ENCODE results near the gene TMEM163. TPM values are rescaled to one million over a fixed set of nuclear protein-coding genes. Genes with fewer than 3 reads are reported as not detected.

The TMEM163 gene
- polyA plus RNA-seq, 3 donors: 0.01 TPM; not detected in 2

DNA sequence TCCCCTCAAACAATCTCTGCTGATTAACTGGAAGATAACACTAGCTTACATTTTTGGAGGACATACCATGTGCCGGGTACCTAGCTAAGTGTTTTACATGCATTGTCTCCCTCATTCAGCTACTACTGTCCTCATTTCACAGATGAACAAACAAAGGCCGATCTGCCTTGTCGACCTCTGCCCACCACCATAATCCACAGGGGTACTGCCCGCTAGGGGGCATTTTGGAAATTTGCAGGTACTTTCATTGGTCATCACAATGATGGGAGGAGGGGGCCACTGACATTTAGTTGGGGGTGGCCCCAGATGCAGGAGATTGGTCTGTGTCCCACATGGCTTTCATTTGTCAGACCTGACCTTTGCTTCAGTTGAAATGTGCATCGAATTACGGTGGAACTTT, 3.9 kb upstream of the TMEM163 start:
- Histone ChIP-seq H3K9me3 (replicated peaks in 1 of 2; ENCODE audit: control insufficient read depth in 1 of 2, insufficient read depth in 1 of 2, low read length in 2 of 2) (peaks cover 0 to 14% of the 10 kb centered on the region in 2 donors), H3K9ac (ENCODE audit: insufficient read depth, low read length, poor library complexity, severe bottlenecking) (no peak overlapping the region), H3K27ac (ENCODE audit: low read depth in 1 of 2, low read length in 2 of 2) (no peak overlapping the region), H2AFZ (ENCODE audit: insufficient read depth, low read depth, low read length, poor library complexity, severe bottlenecking) (no peak overlapping the region), H4K20me1 (ENCODE audit: insufficient read depth, low read length) (no peaks in the 10 kb centered on the region), H3K27me3 (ENCODE audit: control insufficient read depth in 2 of 2, insufficient read depth in 2 of 2, low read length in 2 of 2) (peaks cover 40 to 52% of the 10 kb centered on the region in 2 donors), H3K4me2 (replicated peaks; ENCODE audit: extremely low read depth, low read length, poor library complexity, severe bottlenecking) (no peak overlapping the region), H3K4me1 (ENCODE audit: control insufficient read depth in 1 of 2, insufficient read depth in 2 of 2, low read length in 2 of 2) (peaks cover 11 to 14% of the 10 kb centered on the region in 2 donors), H3K79me2 (ENCODE audit: insufficient read depth, low read length) (no peaks in the 10 kb centered on the region), H3K36me3 (replicated peaks in 1 of 2; ENCODE audit: control insufficient read depth in 1 of 2, insufficient read depth in 2 of 2, low read length in 2 of 2) (no peaks in the 10 kb centered on the region), H3K4me3 (replicated peaks in 1 of 3; ENCODE audit: low read depth in 2 of 3, low read length in 3 of 3) (no peak overlapping the region)
- Mint-ChIP-seq H3K27ac (no peak overlapping the region), H3K4me1 (peaks cover 8% of the 10 kb centered on the region), H3K4me3 (peak overlapping the region in 1 of 2 donors; percentile 57), H3K9me3 (peaks cover 0 to 10% (median 3%) of the 10 kb centered on the region in 7 donors), H3K36me3 (peaks cover 0 to 9% of the 10 kb centered on the region in 2 donors), H3K27me3 (ENCODE audit: low read depth in 3 of 3) (peaks cover 39 to 54% (median 45%) of the 10 kb centered on the region in 3 donors)
- 100% methylated on average over 1 of the region's 6 CpGs for WGBS (ENCODE audit: insufficient coverage)
- intact Hi-C loops (cut with micrococcal nuclease): loop anchor here in 1 of 2 donors (10.0 kb wide), 1 partner anchor 52 kb away; no protein-coding TSS in a partner anchor
- TF ChIP-seq, protein P1, sequence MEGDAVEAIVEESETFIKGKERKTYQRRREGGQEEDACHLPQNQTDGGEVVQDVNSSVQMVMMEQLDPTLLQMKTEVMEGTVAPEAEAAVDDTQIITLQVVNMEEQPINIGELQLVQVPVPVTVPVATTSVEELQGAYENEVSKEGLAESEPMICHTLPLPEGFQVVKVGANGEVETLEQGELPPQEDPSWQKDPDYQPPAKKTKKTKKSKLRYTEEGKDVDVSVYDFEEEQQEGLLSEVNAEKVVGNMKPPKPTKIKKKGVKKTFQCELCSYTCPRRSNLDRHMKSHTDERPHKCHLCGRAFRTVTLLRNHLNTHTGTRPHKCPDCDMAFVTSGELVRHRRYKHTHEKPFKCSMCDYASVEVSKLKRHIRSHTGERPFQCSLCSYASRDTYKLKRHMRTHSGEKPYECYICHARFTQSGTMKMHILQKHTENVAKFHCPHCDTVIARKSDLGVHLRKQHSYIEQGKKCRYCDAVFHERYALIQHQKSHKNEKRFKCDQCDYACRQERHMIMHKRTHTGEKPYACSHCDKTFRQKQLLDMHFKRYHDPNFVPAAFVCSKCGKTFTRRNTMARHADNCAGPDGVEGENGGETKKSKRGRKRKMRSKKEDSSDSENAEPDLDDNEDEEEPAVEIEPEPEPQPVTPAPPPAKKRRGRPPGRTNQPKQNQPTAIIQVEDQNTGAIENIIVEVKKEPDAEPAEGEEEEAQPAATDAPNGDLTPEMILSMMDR (IDR thresholded peaks at IDR 0.05): no peak
- DNase-seq: no peak

- H3K36me3 Mint-ChIP-seq: peaks cover 0 to 14% of the 10 kb centered on the region in 2 donors
- H3K27me3 ChIP-seq (ENCODE audit: control insufficient read depth in 2 of 2, insufficient read depth in 2 of 2, low read length in 2 of 2): peaks cover 51 to 61% of the 10 kb centered on the region in 2 donors
- no peak overlapping the region for H2AFZ ChIP-seq (ENCODE audit: insufficient read depth, low read depth, low read length, poor library complexity, severe bottlenecking)
- peaks cover 51 to 61% (median 53%) of the 10 kb centered on the region in 3 donors for H3K27me3 Mint-ChIP-seq (ENCODE audit: low read depth in 3 of 3)
- H3K9ac ChIP-seq (ENCODE audit: insufficient read depth, low read length, poor library complexity, severe bottlenecking): no peak overlapping the region
- H3K79me2 ChIP-seq (ENCODE audit: insufficient read depth, low read length): no peaks in the 10 kb centered on the region
- peaks cover 14 to 17% of the 10 kb centered on the region in 2 donors for H3K4me1 ChIP-seq (ENCODE audit: control insufficient read depth in 1 of 2, insufficient read depth in 2 of 2, low read length in 2 of 2)
- no peak overlapping the region for H3K27ac Mint-ChIP-seq
- intact Hi-C loops (cut with micrococcal nuclease): loop anchor here in 1 of 2 donors (10.0 kb wide), 1 partner anchor 53 kb away; no protein-coding TSS in a partner anchor
- 95% methylated on average over 4 of the region's 4 CpGs for WGBS (ENCODE audit: insufficient coverage)
- no peak overlapping the region for H3K4me2 ChIP-seq (replicated peaks; ENCODE audit: extremely low read depth, low read length, poor library complexity, severe bottlenecking)
- peak overlapping the region in 1 of 2 donors; percentile 86 for H3K4me3 Mint-ChIP-seq
- no peak for DNase-seq
- peaks cover 0 to 20% of the 10 kb centered on the region in 2 donors for H3K9me3 ChIP-seq (replicated peaks in 1 of 2; ENCODE audit: control insufficient read depth in 1 of 2, insufficient read depth in 1 of 2, low read length in 2 of 2)
- H3K4me3 ChIP-seq (replicated peaks in 1 of 3; ENCODE audit: low read depth in 2 of 3, low read length in 3 of 3): no peak overlapping the region
- H3K9me3 Mint-ChIP-seq: peaks cover 0 to 13% (median 4%) of the 10 kb centered on the region in 7 donors
- H3K36me3 ChIP-seq (replicated peaks in 1 of 2; ENCODE audit: control insufficient read depth in 1 of 2, insufficient read depth in 2 of 2, low read length in 2 of 2): no peaks in the 10 kb centered on the region
- peaks cover 10% of the 10 kb centered on the region for H3K4me1 Mint-ChIP-seq
- H4K20me1 ChIP-seq (ENCODE audit: insufficient read depth, low read length): no peaks in the 10 kb centered on the region
- H3K27ac ChIP-seq (ENCODE audit: low read depth in 1 of 2, low read length in 2 of 2): no peak overlapping the region
- TF ChIP-seq, protein P1 (IDR thresholded peaks at IDR 0.05): no peak
These were observed 2.8 kb upstream of the TMEM163 start for GRCh38 chr2:134721596-134721995.
